Tibial artery (tissue), 4 donors: ENCODE data around the gene DDI2.
"Not testable (repeated sequence)": the region's sequence is repeated elsewhere in the genome, so short reads cannot be mapped to it uniquely, and the experiment has no call there.

Experiments
- DNase-seq, 2 donors: peaks; one replicate each; pipeline ENCODE4 v3.0.0-alpha.2; 2019
- H3K27ac ChIP-seq, 2 donors: fragments of 200-600 bp; sonication (generic) in 1 of 2; 1 replicate in 1 of 2; 2 replicates in 1 of 2; pipeline ENCODE4 v1.5.1; 2018 to 2019; ENCODE audit warnings: mild to moderate bottlenecking in 1 of 2
- H3K27me3 ChIP-seq, 2 donors: fragments of 200-600 bp; sonication (generic) in 1 of 2; one replicate each; pipeline versions ENCODE4 v1.5.1 to v1.6.0; 2016 to 2019
- H3K36me3 ChIP-seq, 3 donors: fragments of 200-600 bp; sonication (generic) in 2 of 3; one replicate each; pipeline ENCODE4 v1.5.1; 2016 to 2019; ENCODE audit warnings: mild to moderate bottlenecking in 2 of 3
- H3K4me1 ChIP-seq, 4 donors: fragments of 200-600 bp; sonication (generic) in 2 of 4; 1 replicate in 3 of 4; 2 replicates in 1 of 4; pipeline ENCODE4 v1.5.1; 2016 to 2019
- H3K4me3 ChIP-seq, 2 donors: fragments of 200-600 bp; sonication (generic) in 1 of 2; 1 replicate in 1 of 2; 2 replicates in 1 of 2; pipeline ENCODE4 v1.5.1; 2018 to 2019; ENCODE audit warnings: mild to moderate bottlenecking in 2 of 2
- H3K9me3 ChIP-seq, 3 donors: fragments of 200-600 bp; sonication (generic) in 1 of 3; one replicate each; pipeline ENCODE4 v1.5.1; 2016 to 2019
- intact Hi-C: fragments of 100-400 bp; cut with DNase I; formaldehyde crosslinking; loops from one replicate; pipeline ENCODE4 v1.15.0; 2023; ENCODE audit warnings: low total_unique reads
- TF ChIP-seq, protein P1 (sequence below), 2 experiments: fragments of 200-600 bp in 1 of 2; fragments of 450-650 bp in 1 of 2; IDR thresholded peaks; one replicate each; pipeline ENCODE4 v1.5.1; 2017 to 2019; ENCODE audit warnings: antibody characterized with exemption in 2 of 2, mild to moderate bottlenecking in 1 of 2, moderate library complexity in 1 of 2

DDI2 gene

GRCh38 chr1:15637826-15638225 is 20.6 kb downstream of the DDI2 start:
- DNase-seq, result no peak
- no peak overlapping the region for H3K27ac ChIP-seq
- H3K9me3 ChIP-seq, result no peaks in the 10 kb centered on the region
- H3K27me3 ChIP-seq, result no peaks in the 10 kb centered on the region
- intact Hi-C loops, result no loop called here
- peaks cover 52 to 96% (median 86%) of the 10 kb centered on the region in 3 donors for H3K36me3 ChIP-seq
- TF ChIP-seq, protein P1, sequence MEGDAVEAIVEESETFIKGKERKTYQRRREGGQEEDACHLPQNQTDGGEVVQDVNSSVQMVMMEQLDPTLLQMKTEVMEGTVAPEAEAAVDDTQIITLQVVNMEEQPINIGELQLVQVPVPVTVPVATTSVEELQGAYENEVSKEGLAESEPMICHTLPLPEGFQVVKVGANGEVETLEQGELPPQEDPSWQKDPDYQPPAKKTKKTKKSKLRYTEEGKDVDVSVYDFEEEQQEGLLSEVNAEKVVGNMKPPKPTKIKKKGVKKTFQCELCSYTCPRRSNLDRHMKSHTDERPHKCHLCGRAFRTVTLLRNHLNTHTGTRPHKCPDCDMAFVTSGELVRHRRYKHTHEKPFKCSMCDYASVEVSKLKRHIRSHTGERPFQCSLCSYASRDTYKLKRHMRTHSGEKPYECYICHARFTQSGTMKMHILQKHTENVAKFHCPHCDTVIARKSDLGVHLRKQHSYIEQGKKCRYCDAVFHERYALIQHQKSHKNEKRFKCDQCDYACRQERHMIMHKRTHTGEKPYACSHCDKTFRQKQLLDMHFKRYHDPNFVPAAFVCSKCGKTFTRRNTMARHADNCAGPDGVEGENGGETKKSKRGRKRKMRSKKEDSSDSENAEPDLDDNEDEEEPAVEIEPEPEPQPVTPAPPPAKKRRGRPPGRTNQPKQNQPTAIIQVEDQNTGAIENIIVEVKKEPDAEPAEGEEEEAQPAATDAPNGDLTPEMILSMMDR (IDR thresholded peaks at IDR 0.05), result no peak
- no peak overlapping the region for H3K4me3 ChIP-seq
- H3K4me1 ChIP-seq, result no peaks in the 10 kb centered on the region

- intact Hi-C loops, result no loop called here
Measured at GRCh38 chr1:15639262-15639661, 22.0 kb downstream of the DDI2 start.

DNA sequence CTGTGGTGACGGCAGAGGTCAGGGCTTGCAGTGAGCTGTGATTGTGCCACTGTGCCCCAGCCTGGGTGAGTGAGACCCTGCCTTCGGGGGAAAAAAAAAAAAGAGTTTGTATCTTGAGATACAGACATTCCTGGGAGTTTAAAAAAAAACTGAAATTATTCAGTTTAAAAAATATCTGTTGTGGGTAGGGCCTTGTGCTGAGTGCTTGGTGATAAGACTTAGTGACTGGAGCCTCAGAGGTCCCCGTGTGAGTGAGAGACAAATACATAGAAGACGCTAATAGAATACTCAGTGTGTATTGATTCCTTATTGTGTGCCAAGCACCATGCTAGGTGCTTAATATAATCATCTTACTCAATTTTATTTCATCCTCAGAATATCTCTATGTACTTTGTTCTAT is 22.7 kb downstream of the DDI2 start:
- Histone ChIP-seq H3K4me1 (no peaks in the 10 kb centered on the region), H3K4me3 (no peak overlapping the region), H3K27me3 (no peaks in the 10 kb centered on the region), H3K9me3 (no peaks in the 10 kb centered on the region), H3K36me3 (peaks cover 31 to 95% (median 75%) of the 10 kb centered on the region in 3 donors), H3K27ac (no peak overlapping the region)
- intact Hi-C loops, result no loop called here
- no peak for DNase-seq
- TF ChIP-seq, protein P1 (IDR thresholded peaks at IDR 0.05), result no peak

More at GRCh38 chr1:15639262-15639661, 22.0 kb downstream of the DDI2 start:
- no peak overlapping the region for H3K4me3 ChIP-seq
- H3K4me1 ChIP-seq, result no peaks in the 10 kb centered on the region
- no peak overlapping the region for H3K27ac ChIP-seq
- no peaks in the 10 kb centered on the region for H3K27me3 ChIP-seq
- no peak for DNase-seq
- peaks cover 37 to 96% (median 80%) of the 10 kb centered on the region in 3 donors for H3K36me3 ChIP-seq
- TF ChIP-seq, protein P1 (IDR thresholded peaks at IDR 0.05), result no peak
- no peaks in the 10 kb centered on the region for H3K9me3 ChIP-seq

DNA sequence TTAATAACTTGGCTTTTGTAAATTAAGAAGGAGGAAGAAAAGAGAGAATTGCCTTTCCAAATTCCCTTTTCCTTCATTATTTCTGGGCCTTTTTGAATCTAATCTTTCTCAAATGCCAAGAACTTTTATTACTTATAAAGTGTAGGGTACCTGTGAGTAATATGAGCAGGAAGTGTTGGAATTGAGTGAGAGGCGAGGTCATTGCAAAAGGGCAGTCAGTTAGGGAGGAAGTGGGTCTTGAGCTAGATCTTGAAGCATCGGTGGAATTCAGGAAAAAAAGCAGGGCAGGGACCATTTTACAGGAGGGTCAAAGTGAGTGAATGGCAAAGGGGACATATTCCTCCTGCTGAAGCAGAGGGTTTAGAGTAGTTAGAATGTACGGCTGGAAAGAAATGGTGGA is 23.4 kb downstream of the DDI2 start:
- peaks cover 23 to 95% (median 75%) of the 10 kb centered on the region in 3 donors for H3K36me3 ChIP-seq
- intact Hi-C loops, result no loop called here
- no peak overlapping the region for H3K4me3 ChIP-seq
- TF ChIP-seq, protein P1 (IDR thresholded peaks at IDR 0.05), result no peak
- no peak overlapping the region for H3K27ac ChIP-seq
- no peaks in the 10 kb centered on the region for H3K4me1 ChIP-seq
- DNase-seq, result no peak
- no peaks in the 10 kb centered on the region for H3K9me3 ChIP-seq
- H3K27me3 ChIP-seq, result no peaks in the 10 kb centered on the region

GRCh38 chr1:15649937-15650336 is 32.7 kb downstream of the DDI2 start:
- TF ChIP-seq, protein P1 (IDR thresholded peaks at IDR 0.05), result no peak
- intact Hi-C loops, result no loop called here
- Histone ChIP-seq H3K27me3 (no peaks in the 10 kb centered on the region), H3K9me3 (no peaks in the 10 kb centered on the region), H3K36me3 (peaks cover 42 to 74% (median 54%) of the 10 kb centered on the region in 3 donors), H3K27ac (no peak overlapping the region), H3K4me3 (no peak overlapping the region), H3K4me1 (no peaks in the 10 kb centered on the region)
- DNase-seq, result no peak

GRCh38 chr1:15650433-15650832 is 33.2 kb downstream of the DDI2 start:
- Histone ChIP-seq H3K9me3 (no peaks in the 10 kb centered on the region), H3K27ac (no peak overlapping the region), H3K4me3 (no peak overlapping the region), H3K4me1 (no peaks in the 10 kb centered on the region), H3K27me3 (no peaks in the 10 kb centered on the region), H3K36me3 (peaks cover 42 to 73% (median 50%) of the 10 kb centered on the region in 3 donors)
- TF ChIP-seq, protein P1 (IDR thresholded peaks at IDR 0.05), result no peak
- intact Hi-C loops, result no loop called here
- no peak for DNase-seq

DNA sequence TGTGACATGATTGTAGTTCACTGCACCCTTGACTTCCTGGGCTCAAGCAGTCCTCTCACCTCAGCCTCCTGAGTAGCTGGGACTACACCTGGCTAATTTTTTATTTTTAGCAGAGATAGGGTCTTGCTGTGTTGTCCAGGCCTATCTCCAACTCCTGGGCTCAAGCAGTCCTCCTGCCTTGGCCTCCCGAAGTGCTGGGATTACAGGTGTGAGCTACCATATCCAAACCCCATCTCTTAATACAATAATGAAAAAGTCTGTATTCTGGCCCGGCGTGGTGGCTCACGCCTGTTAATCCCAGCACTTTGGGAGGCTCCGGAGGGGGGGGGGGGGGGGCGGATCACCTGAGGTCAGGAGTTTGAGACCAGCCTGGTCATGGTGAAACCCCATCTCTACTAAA is 34.9 kb downstream of the DDI2 start:
- H3K27me3 ChIP-seq, DNase-seq, H3K4me3 ChIP-seq, H3K9me3 ChIP-seq, H3K27ac ChIP-seq, H3K4me1 ChIP-seq, intact Hi-C loops: not testable (repeated sequence)
- H3K36me3 ChIP-seq, result peaks cover 46 to 77% (median 49%) of the 10 kb centered on the region in 3 donors
